Measurements from ENCODE around the gene RANBP9. TPM values are rescaled to one million over a fixed set of nuclear protein-coding genes. Genes with fewer than 3 reads are reported as not detected.

The RANBP9 gene
- total and polyA plus RNA-seq, 2 of the 13 experiments (the other 11 are each of a cell fraction or from before 2014, with no cell fraction given) = 26.6 to 30.6 TPM

- H3K9ac ChIP-seq (ENCODE audit: insufficient read depth, low read depth, low read length) = no peak overlapping the region
- no peaks in the 10 kb centered on the region for H3K79me2 ChIP-seq (ENCODE audit: insufficient read depth, low read length)
- FAIRE-seq (peak; percentile 44), ATAC-seq (peak; percentile 90), DNase-seq (ENCODE audit: low spot score) (peak; percentile 65)
- no peak overlapping the region for H3K4me2 ChIP-seq (ENCODE audit: low read depth, low read length)
- H4K20me1 ChIP-seq (ENCODE audit: insufficient read depth, low read length) = no peaks in the 10 kb centered on the region
- BruUV-seq (replicated peaks) = no TSS peak
- H3K9me3 ChIP-seq (ENCODE audit: low read length) = no peaks in the 10 kb centered on the region
- H3K4me3 ChIP-seq (replicated peaks in 1 of 3; ENCODE audit: insufficient read depth in 1 of 3, low read depth in 2 of 3, low read length in 3 of 3) = no peak overlapping the region
- no peak overlapping the region for H2AFZ ChIP-seq (ENCODE audit: low read length)
- intact Hi-C loops (cut with micrococcal nuclease; ENCODE audit: unreplicated experiment) (loop anchor here (1.0 kb wide), 1 partner anchor 143 kb away; no protein-coding TSS in a partner anchor), in situ Hi-C loops (cut with HindIII; ENCODE audit: extremely low pct_ligation_motif_present, low pct_unique_long_range_greater_than_20kb) (no loop called here)
- H3K27me3 ChIP-seq (ENCODE audit: control insufficient read depth in 1 of 2, insufficient read depth in 2 of 2, low read length in 2 of 2) = no peaks in the 10 kb centered on the region
- WGBS (ENCODE audit: low lambda C conversion rate) = 84% methylated on average over 4 of the region's 4 CpGs
- ChIA-PET POLR2A (interaction anchor here (0.7 to 2.5 kb wide), 7 partner anchors 10 to 297 kb away, joined by 3 to 31 read pairs (median 3); partner anchors contain the start of genes NOL7, SIRT5 and TBC1D7), CTCF (ENCODE audit: low intra/inter-chr PET ratio, low total read pairs) (interaction anchor here (1.1 kb wide), 1 partner anchor 289 kb away, joined by 4 read pairs; no protein-coding TSS in a partner anchor)
- no peak overlapping the region for H3K27ac ChIP-seq (ENCODE audit: extremely low read length, insufficient read depth, low read length)
- peaks cover 13 to 71% of the 10 kb centered on the region in 2 experiments for H3K36me3 ChIP-seq (replicated peaks in 1 of 2; ENCODE audit: control insufficient read depth in 1 of 2, insufficient read depth in 2 of 2, low read length in 2 of 2)
- peaks cover 5% of the 10 kb centered on the region; the same call in 1 of the 2 replicates for H3K4me1 ChIP-seq (ENCODE audit: insufficient read depth, low read length)
- no peak for TF ChIP-seq IKZF1 (IDR thresholded peaks at IDR 0.05)
- no peak for TF ChIP-seq ZNF460 (CRISPR knock-in tag; IDR thresholded peaks at IDR 0.05; ENCODE audit: borderline replicate concordance)
- TF ChIP-seq ARID4A (CRISPR knock-in tag; IDR thresholded peaks at IDR 0.05; ENCODE audit: borderline replicate concordance) = peak; percentile 39; the same call in 1 of the 2 replicates
- TF ChIP-seq ZFP41 (CRISPR knock-in tag; IDR thresholded peaks at IDR 0.05; ENCODE audit: borderline replicate concordance) = no peak
- no peak for TF ChIP-seq ZUFSP (CRISPR knock-in tag; IDR thresholded peaks at IDR 0.05; ENCODE audit: borderline replicate concordance)
- no peak for TF ChIP-seq FOXC1 (CRISPR knock-in tag; IDR thresholded peaks at IDR 0.05; ENCODE audit: borderline replicate concordance)
- TF ChIP-seq SAP130 (CRISPR knock-in tag; IDR thresholded peaks at IDR 0.05; ENCODE audit: low read depth) = peak; percentile 14; the same call in 1 of the 2 replicates
- TF ChIP-seq FOXK1 (CRISPR knock-in tag; IDR thresholded peaks at IDR 0.05; ENCODE audit: borderline replicate concordance, low read depth) = no peak
- no peak for TF ChIP-seq LCORL (IDR thresholded peaks at IDR 0.05)
- 0 out of 2 replicates have a peak, but pooled peaks have one; percentile 35 for TF ChIP-seq LCORL (CRISPR knock-in tag; IDR thresholded peaks at IDR 0.05)
- no peak for TF ChIP-seq THAP9 (CRISPR knock-in tag; IDR thresholded peaks at IDR 0.05; ENCODE audit: borderline replicate concordance)
- TF ChIP-seq SMYD3 (CRISPR knock-in tag; IDR thresholded peaks at IDR 0.05) = no peak
- no peak for TF ChIP-seq ZNF576 (CRISPR knock-in tag; IDR thresholded peaks at IDR 0.05)
- no peak for TF ChIP-seq POLR2AphosphoS2 (IDR thresholded peaks at IDR 0.05; ENCODE audit: low read depth, low read length)
- no peak for TF ChIP-seq FOXA3 (CRISPR knock-in tag; IDR thresholded peaks at IDR 0.05)
- TF ChIP-seq ZBTB8A (CRISPR knock-in tag; IDR thresholded peaks at IDR 0.05; ENCODE audit: borderline replicate concordance, low read depth) = no peak
Measured at GRCh38 chr6:13624871-13625288, 86.8 kb downstream of the RANBP9 start.
